Measurements from ENCODE around the gene CERS2.
A peak's percentile ranks its signal among the peaks of the same experiment; 100 is the strongest.
"Not testable (repeated sequence)": the region's sequence is repeated elsewhere in the genome, so short reads cannot be mapped to it uniquely, and the experiment has no call there.

The CERS2 gene

DNA sequence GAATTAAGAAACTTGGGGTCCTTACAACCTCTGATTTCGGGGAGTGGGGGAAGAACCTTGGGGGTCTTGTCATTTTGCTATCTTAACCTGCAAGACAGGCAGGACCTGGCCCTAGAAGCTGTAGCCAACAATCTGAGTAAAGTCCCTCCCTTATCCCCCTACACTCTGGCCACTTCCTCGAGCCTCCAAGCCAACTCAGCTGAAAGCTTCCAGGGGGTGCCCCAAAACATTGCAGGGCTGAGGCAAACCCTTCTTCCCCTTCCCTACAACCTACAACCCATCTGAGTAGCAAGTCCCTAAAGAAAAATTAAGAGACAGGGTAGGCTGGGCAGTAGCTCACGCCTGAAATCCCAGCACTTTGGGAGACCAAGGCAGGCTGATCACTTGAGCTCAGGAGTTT lies 5.0 kb downstream of the CERS2 start:
- DNase-seq (ENCODE audit: low read depth) = no peak

DNA sequence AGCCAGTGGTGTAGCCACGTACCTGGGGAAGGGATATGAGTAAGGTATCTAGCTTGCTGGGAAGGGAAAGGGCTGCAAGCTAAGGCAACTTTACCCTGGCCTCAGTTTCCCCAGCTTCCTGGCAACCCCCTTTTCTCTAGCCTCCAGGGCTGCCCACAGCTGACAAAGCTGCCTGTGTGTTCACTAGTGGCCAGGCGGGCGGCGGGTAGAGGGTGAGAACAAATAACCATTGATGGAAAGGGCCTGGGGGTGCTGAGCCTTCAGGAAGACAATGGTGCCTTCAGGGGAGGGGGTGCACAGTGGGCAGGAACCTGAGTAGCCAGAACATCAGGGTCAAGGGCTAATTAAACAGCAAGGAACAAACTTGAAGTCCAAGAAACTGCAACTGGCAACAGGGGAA lies 6.1 kb downstream of the CERS2 start:
- no peak for DNase-seq (ENCODE audit: low read depth)

DNA sequence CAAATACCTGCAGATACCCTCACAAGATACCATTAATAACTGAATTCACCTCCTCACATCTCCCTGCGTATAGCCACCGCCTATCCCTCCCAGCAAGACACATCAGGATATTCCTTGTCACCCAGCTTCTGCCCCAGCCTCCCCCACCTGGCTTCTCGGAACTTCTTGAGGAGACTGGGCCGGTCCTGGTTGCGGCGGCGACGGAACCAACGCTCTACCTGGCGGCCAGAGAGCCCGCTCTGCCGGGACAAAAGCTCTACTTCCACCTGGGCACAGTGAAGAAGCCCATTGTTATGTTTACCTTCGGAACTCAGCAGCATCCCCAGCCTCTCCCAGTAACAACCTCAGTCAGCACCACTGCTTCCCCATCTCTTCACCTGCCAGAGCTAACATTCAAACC lies 6.7 kb downstream of the CERS2 start:
- DNase-seq (ENCODE audit: low read depth) = no peak

GRCh38 chr1:150966011-150966410 lies 8.6 kb downstream of the CERS2 start:
- DNase-seq (ENCODE audit: low read depth) = no peak

DNA sequence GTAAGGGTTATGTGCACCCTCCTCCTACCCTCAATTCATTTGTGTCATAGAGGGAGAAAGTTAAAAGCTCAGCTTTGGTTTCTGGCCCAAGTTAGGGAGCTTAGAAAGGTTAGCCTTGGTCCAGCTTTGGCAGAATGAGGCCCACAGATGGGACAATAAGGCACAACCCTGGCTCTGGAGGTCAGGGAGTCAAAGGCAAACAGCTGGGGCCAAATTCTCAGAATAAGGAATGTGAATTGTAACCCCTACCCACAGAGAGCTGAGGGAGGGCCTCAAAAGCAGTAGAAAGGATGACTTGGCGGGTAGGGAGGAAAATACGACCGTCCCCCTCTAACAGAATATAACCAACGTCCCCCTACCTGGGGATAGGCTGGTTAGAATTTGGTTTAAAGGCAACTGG lies 9.0 kb downstream of the CERS2 start:
- DNase-seq (ENCODE audit: low read depth) = no peak

DNA sequence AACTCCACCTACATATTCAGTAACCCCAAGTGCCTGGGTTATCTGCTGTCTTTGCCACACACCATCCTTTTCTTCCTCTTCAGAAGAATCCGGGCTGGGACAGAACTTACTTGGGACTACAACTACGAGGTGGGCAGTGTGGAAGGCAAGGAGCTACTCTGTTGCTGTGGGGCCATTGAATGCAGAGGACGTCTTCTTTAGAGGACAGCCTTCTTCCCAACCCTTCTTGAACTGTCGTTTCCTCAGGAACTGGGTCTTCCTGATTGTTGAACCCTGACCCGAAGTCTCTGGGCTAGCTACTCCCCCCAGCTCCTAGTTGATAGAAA lies 10.5 kb downstream of the CERS2 start:
- DNase-seq (ENCODE audit: low read depth) = no peak

GRCh38 chr1:150963321-150964163 lies 11.1 kb downstream of the CERS2 start:
- DNase-seq (ENCODE audit: low read depth) = no peak

- DNase-seq (ENCODE audit: low read depth) = no peak
These were observed 12.9 kb downstream of the CERS2 start for GRCh38 chr1:150961756-150962155.

- no peak for DNase-seq (ENCODE audit: low read depth)
These were observed 14.0 kb downstream of the CERS2 start for GRCh38 chr1:150960646-150961045.

- no peak for DNase-seq (ENCODE audit: low read depth)
These were observed 17.0 kb downstream of the CERS2 start for GRCh38 chr1:150957666-150958065.

DNA sequence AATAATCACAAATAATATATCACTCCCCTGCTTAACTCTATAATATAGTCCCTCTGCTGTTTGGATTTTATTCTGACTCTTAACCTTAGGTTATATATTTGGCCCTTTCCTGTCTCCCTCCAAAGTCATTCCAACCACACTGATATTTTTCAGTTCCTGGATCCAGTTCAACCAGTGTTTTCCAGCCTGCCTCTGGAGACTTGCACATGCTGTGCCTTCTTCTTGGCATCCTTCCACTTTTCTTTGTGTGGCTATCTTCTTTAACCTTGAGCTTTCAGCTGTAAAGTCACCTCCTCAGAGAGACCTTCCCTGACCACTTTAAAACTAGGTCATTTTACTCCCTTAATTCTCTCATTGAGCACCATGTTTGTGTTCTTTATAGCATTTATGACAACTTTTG lies 19.4 kb downstream of the CERS2 start:
- DNase-seq (ENCODE audit: low read depth) = no peak

GRCh38 chr1:150954708-150955107 lies 19.9 kb downstream of the CERS2 start:
- no peak for DNase-seq (ENCODE audit: low read depth)

DNA sequence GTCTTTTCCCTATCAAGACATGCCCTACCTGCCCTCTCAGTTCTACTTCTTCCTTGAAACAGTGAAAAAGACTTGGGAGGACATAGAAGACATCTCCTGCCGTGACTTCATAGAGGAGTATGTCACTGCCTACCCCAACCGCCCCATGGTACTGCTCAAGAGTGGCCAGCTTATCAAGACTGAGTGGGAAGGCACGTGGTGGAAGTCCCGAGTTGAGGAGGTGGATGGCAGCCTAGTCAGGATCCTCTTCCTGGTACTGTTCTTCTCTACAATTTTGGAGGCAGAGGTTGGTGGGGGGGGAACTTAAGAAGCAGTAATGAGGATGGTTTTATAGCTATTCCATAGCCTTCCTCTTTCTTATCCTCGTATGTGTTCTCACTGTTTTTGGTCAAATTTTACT lies 29.8 kb downstream of the CERS2 start:
- DNase-seq (ENCODE audit: low read depth) = no peak

GRCh38 chr1:150931773-150932172 lies 42.9 kb downstream of the CERS2 start:
- DNase-seq (ENCODE audit: low read depth) = no peak

DNA sequence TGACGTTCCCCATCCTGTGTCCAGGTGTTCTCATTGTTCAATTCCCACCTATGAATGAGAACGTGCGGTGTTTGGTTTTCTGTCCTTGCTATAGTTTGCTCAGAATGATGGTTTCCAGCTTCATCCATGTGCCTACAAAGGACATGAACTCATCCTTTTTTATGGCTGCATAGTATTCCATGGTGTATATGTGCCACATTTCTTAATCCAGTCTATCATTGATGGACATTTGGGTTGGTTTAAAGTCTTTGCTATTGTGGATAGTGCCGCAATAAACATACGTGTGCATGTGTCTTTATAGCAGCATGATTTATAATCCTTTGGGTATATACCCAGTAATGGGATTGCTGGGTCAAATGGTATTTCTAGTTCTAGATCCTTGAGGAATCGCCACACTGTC lies 45.9 kb downstream of the CERS2 start:
- not testable (repeated sequence) for DNase-seq (ENCODE audit: low read depth)

DNA sequence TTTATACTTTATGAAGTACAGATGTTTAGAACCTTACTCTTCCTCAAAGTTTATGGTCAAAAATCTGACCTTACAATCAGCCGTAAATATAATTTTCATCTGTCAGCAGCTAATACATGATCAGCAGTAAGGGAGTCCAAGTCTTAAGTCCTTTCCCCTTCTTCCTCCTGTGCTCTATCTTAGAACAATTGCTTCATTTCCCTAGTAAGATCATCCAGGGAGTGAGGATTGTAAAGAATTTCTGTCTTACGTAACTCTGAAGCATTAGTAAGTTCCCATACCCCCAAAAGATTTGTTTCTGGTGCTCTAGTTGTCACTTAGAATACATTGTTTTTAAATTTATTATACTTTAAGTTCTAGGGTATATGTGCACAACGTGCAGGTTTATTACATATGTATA lies 46.3 kb downstream of the CERS2 start:
- no peak for DNase-seq (ENCODE audit: low read depth)

DNA sequence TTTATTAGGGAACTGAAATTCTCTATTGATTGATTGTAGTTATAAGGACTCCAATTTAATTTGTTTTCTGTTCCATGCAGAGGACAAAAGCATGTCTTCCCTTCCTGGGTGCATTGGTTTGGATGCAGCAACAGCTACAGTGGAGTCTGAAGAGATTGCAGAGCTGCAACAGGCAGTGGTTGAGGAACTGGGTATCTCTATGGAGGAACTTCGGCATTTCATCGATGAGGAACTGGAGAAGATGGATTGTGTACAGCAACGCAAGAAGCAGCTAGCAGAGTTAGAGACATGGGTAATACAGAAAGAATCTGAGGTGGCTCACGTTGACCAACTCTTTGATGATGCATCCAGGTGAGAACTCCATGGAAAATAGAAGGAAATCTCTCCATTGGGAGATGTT lies 47.0 kb downstream of the CERS2 start:
- no peak for DNase-seq (ENCODE audit: low read depth)

DNA sequence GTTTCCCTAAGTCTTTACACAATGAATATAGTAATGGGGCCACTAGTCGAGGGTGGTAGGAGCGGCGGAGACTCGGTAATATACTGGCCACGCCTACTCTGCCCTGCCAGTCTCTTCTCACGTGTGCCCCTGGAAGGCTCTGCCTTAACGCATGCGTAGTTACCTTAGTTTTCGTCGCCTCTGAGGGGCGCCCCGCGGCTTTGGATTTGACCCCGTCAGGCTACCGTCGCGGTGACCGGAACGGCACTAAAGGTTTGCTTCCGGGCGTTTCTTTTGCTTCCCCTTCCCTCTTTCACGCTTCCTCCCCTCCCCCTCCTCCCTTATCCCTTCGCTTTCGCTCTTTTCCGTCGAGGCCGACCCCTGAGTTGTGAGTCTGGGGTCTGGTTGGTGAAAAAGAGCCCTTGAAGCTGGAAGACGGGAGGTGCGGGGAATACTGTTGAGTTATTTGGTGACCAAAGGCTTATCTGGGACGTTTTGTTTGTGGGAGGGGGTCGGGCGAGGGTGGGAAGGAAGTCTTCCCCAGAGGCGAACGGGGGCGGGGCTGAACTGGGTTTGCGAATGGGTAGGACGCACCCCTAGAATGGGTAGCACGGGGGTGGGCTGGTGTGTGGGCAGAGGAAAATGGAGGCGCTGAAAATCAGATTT lies 48.4 kb downstream of the CERS2 start, which contains the start of gene SETDB1:
TSS of gene SETDB1 (plus strand) at position 267 of the 645 bp plus-strand sequence. CDS start 1,352 bp downstream, outside the sequence.
- DNase-seq (ENCODE audit: low read depth) = peak; percentile 84

DNA sequence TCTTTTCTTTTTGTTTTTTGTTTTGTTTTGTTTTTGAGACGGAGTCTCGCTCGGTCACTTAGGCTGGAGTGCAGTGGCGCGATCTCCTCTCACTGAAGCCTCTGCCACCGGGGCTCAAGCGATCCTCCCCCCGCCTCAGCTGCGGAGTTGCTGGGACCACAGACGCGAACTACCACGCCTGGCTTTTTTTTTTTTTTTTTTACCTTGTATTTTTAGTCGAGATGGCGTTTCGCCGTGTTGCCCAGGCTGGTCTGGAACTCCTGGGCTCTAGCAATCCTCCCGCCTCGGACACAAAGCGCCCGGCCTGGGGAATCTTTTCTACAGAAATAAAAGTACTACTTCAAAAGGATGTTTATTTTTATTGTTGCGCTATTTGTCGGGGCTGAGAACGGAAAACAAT lies 49.6 kb downstream of the CERS2 start:
- no peak for DNase-seq (ENCODE audit: low read depth)

DNA sequence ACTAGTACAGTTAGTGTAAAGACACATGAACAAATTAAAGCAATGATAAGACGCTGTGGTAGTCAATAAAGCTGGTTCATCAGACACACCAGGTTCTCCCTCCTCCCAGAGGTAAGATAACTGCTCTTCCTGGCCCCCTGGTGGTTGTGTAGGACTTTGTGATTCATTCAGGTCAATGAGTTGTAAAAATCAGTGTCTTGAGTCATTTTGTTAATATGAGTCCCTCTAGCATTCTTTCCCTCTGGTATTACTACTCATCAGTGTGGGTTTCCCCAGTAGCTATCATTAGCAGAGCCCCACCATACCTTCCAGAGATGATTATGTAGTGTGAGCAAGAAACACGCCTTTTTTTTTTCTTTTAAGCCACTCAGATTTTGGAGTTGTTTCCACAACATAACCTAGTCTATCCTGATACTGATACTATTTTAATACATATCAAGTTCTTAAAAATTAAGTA lies 52.1 kb downstream of the CERS2 start:
- DNase-seq (ENCODE audit: low read depth) = peak; percentile 90

- no peak for DNase-seq (ENCODE audit: low read depth)
These were observed 57.2 kb downstream of the CERS2 start for GRCh38 chr1:150917387-150917786.

All from HS-5 (cell line).